Tibial artery (tissue), 4 donors: Measurements from ENCODE around the gene APCDD1L.

Source experiments
- DNase-seq, 2 donors: peaks; one replicate each; pipeline ENCODE4 v3.0.0-alpha.2; 2019
- H3K27ac ChIP-seq, 2 donors: fragments of 200-600 bp; sonication (generic) in 1 of 2; 1 replicate in 1 of 2; 2 replicates in 1 of 2; pipeline ENCODE4 v1.5.1; 2018 to 2019; ENCODE audit warnings: mild to moderate bottlenecking in 1 of 2
- H3K27me3 ChIP-seq, 2 donors: fragments of 200-600 bp; sonication (generic) in 1 of 2; one replicate each; pipeline versions ENCODE4 v1.5.1 to v1.6.0; 2016 to 2019
- H3K36me3 ChIP-seq, 3 donors: fragments of 200-600 bp; sonication (generic) in 2 of 3; one replicate each; pipeline ENCODE4 v1.5.1; 2016 to 2019; ENCODE audit warnings: mild to moderate bottlenecking in 2 of 3
- H3K4me1 ChIP-seq, 4 donors: fragments of 200-600 bp; sonication (generic) in 2 of 4; 1 replicate in 3 of 4; 2 replicates in 1 of 4; pipeline ENCODE4 v1.5.1; 2016 to 2019
- H3K4me3 ChIP-seq, 2 donors: fragments of 200-600 bp; sonication (generic) in 1 of 2; 1 replicate in 1 of 2; 2 replicates in 1 of 2; pipeline ENCODE4 v1.5.1; 2018 to 2019; ENCODE audit warnings: mild to moderate bottlenecking in 2 of 2
- H3K9me3 ChIP-seq, 3 donors: fragments of 200-600 bp; sonication (generic) in 1 of 3; one replicate each; pipeline ENCODE4 v1.5.1; 2016 to 2019
- intact Hi-C: fragments of 100-400 bp; cut with DNase I; formaldehyde crosslinking; loops from one replicate; pipeline ENCODE4 v1.15.0; 2023; ENCODE audit warnings: low total_unique reads
- TF ChIP-seq, protein P1 (sequence below), 2 experiments: fragments of 200-600 bp in 1 of 2; fragments of 450-650 bp in 1 of 2; IDR thresholded peaks; one replicate each; pipeline ENCODE4 v1.5.1; 2017 to 2019; ENCODE audit warnings: antibody characterized with exemption in 2 of 2, mild to moderate bottlenecking in 1 of 2, moderate library complexity in 1 of 2

Gene APCDD1L

DNA sequence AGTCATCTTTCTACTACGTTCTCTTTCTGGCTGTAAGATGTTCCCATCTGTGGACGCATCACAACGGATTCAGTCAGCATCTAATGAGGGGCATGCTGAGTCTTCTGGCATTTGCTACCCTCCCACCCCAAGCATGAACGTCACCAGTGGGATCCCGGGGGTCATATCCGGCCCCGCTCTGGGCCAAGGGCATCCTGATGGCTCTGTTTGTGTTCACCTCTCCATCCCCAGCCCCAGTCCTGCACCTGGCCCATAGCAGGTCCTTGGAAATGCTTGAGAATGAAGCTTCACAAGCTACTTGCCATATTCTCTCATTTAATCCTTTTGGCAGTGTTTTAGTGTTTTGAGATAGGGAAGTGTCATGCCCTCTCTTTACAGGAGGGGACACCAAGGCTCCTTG lies 14.9 kb downstream of the APCDD1L start:
- Histone ChIP-seq H3K4me3 (no peak overlapping the region), H3K9me3 (peaks cover 0 to 30% (median 20%) of the 10 kb centered on the region in 3 donors), H3K27me3 (no peaks in the 10 kb centered on the region), H3K36me3 (peaks cover 0 to 5% (median 0%) of the 10 kb centered on the region in 3 donors), H3K27ac (no peak overlapping the region), H3K4me1 (no peaks in the 10 kb centered on the region)
- DNase-seq = no peak
- intact Hi-C loops = no loop called here
- TF ChIP-seq, protein P1, sequence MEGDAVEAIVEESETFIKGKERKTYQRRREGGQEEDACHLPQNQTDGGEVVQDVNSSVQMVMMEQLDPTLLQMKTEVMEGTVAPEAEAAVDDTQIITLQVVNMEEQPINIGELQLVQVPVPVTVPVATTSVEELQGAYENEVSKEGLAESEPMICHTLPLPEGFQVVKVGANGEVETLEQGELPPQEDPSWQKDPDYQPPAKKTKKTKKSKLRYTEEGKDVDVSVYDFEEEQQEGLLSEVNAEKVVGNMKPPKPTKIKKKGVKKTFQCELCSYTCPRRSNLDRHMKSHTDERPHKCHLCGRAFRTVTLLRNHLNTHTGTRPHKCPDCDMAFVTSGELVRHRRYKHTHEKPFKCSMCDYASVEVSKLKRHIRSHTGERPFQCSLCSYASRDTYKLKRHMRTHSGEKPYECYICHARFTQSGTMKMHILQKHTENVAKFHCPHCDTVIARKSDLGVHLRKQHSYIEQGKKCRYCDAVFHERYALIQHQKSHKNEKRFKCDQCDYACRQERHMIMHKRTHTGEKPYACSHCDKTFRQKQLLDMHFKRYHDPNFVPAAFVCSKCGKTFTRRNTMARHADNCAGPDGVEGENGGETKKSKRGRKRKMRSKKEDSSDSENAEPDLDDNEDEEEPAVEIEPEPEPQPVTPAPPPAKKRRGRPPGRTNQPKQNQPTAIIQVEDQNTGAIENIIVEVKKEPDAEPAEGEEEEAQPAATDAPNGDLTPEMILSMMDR (IDR thresholded peaks at IDR 0.05) = no peak

DNA sequence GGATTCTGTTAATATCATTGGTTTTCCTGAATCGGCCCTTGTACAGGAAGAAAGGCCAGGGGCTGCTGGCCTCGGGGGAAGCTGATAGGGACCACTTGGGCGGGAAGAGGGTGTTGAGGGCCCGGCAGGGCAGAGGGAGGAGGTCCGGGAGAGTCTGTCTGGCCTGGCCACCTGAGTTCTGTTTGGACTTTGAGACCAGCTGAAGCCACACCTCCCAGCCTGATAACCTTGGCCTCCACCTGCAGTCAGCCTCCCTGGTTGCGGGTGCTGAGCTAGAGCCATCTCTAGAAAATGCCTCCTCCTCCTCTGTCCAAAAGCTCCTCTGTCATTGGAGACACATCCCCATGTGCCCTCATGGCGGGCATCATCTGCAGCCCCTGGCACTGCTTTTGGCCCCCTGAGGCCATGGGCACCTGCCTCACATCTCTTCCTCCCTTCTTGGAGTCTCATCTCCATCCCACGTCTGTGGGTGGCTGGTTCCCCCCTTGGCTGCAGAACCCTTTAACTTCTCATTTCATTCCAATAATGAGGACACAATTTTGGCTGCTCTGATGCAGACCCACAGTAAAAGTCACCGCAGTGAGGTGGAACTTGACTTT lies 16.6 kb downstream of the APCDD1L start:
- no peak overlapping the region for H3K27ac ChIP-seq
- H3K27me3 ChIP-seq = no peaks in the 10 kb centered on the region
- no peak overlapping the region for H3K4me3 ChIP-seq
- no peaks in the 10 kb centered on the region for H3K4me1 ChIP-seq
- H3K9me3 ChIP-seq = peaks cover 0 to 14% (median 7%) of the 10 kb centered on the region in 3 donors
- intact Hi-C loops = no loop called here
- TF ChIP-seq, protein P1 (IDR thresholded peaks at IDR 0.05) = no peak
- H3K36me3 ChIP-seq = peaks cover 0 to 5% (median 0%) of the 10 kb centered on the region in 3 donors
- DNase-seq = no peak

DNA sequence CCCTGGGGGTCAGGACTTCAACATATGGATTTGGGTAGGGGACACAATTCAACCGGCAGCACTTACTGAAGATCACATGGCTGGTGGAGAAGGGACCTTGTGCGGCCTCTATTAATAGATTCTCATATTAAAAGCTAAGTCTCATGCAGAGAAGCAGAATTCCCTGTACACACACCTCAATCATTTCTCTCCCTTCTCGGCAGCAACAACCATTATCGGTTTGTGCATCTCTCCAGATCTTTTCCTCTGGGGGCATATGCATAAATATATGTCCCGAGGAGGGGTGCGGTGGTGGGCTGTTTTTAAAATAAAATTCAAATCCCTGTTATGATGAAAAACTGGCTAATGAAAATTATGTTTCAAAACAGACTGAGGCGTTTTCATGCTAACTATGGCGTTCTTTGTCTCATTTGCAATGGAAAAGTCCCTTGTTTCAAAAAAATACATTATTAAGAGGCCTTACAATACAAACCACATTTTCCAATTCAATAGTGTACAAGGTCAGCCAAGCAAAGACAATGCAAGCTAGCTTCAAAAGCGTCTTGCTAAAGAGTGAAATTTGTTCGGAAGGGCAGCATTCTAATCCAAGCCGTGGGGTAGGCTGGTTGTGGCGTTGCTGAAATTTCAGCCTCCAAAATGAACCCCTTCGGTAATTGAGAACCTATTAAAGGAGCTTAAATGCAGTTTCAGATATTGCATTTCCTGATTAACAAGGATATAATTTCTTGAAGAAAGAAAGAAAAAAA lies 17.3 kb downstream of the APCDD1L start:
- Histone ChIP-seq H3K4me1 (no peaks in the 10 kb centered on the region), H3K4me3 (no peak overlapping the region), H3K9me3 (peaks cover 0 to 13% (median 5%) of the 10 kb centered on the region in 3 donors), H3K36me3 (peaks cover 0 to 5% (median 0%) of the 10 kb centered on the region in 3 donors), H3K27ac (no peak overlapping the region), H3K27me3 (no peaks in the 10 kb centered on the region)
- intact Hi-C loops = no loop called here
- no peak for DNase-seq
- TF ChIP-seq, protein P1 (IDR thresholded peaks at IDR 0.05) = no peak

DNA sequence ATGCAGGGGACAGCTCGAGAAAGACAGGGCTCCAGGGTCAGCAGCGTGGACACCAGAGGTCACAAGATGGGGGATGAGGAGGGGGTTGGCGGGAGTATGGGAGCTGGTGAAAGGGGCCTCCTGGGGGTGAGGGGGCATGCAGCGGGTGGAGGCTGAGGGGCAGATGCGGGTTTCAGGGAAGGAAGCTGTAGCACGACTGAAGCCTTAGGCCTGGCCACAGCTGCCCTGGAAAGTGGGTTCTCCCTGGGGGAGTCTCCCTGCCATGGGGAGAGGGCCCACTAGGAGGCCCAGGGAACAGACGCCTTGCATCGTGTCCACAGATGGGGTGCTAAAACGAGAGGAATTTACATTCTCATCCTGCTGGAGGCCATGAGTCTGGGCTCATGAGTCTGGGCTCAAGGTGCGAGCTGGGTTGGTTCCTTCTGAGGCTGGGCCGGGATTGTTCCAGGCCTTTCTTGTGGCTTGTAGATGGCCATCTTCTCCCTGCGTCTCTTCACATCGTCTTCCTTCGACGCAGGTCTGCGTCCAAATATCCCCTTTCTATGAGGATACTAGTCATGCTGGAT lies 18.0 kb downstream of the APCDD1L start:
- peaks cover 0 to 5% (median 0%) of the 10 kb centered on the region in 3 donors for H3K36me3 ChIP-seq
- H3K4me3 ChIP-seq = no peak overlapping the region
- TF ChIP-seq, protein P1 (IDR thresholded peaks at IDR 0.05) = no peak
- no peak overlapping the region for H3K27ac ChIP-seq
- intact Hi-C loops = no loop called here
- DNase-seq = no peak
- H3K4me1 ChIP-seq = no peaks in the 10 kb centered on the region
- no peaks in the 10 kb centered on the region for H3K27me3 ChIP-seq
- peaks cover 0 to 10% (median 5%) of the 10 kb centered on the region in 3 donors for H3K9me3 ChIP-seq

DNA sequence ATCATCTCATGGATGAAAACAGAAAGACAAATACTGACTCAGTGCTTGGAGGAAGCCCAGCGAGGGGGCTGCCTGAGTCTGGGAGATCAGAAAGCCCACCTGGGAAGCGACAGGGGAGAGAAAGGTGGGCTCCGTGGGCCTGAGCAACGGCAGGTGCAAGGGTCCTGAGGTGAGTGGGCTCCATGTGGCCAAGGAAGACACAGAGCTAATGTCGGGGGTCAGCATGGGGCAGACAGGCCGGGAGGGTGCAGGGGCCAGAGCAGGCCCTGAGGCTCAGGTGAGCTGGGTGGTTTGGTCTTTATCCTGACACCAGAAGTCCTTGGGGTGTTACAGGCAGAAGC lies 18.8 kb downstream of the APCDD1L start:
- Histone ChIP-seq H3K27me3 (no peaks in the 10 kb centered on the region), H3K4me1 (no peaks in the 10 kb centered on the region), H3K27ac (no peak overlapping the region), H3K4me3 (no peak overlapping the region), H3K9me3 (peaks cover 0 to 4% (median 2%) of the 10 kb centered on the region in 3 donors), H3K36me3 (peaks cover 0 to 2% (median 0%) of the 10 kb centered on the region in 3 donors)
- no peak for DNase-seq
- intact Hi-C loops = no loop called here
- TF ChIP-seq, protein P1 (IDR thresholded peaks at IDR 0.05) = no peak
